ENCODE measurements around the gene RNF113B.

The RNF113B gene

DNA sequence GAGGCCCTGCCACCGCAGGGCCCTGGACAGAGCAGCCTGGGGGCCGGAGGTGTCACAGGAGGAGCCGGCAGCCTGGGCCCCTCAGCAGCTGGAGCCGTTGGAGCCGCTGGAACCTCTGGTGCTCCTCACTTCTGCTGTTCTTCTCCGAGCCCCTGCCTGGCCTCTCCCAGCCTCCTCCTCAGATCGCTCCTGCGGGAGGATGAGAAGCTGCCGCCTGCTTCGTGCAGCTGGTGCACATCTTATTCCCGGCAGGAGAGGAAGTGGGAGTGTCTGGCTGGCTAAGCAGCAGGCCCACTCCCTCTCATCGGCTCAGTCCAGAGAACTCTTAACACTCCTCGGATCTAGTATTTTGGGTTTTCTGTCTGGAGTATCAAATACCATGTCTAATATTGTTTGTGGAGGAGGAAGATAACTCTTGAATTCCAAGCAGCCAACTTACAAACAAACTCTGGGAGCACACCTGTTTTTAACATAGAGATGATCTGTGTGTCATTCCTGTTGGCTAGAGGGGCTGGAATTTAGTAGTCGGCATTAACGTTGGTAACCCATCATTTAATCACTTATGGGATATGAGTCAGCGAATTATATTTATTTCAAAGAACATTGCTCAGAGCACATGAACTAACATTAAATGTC lies 37.1 kb upstream of the RNF113B start:
- Histone ChIP-seq H3K9ac (ENCODE audit: low read length) (no peak overlapping the region), H3K4me2 (ENCODE audit: low read length, poor library complexity, severe bottlenecking) (no peak overlapping the region), H3K36me3 (ENCODE audit: control insufficient read depth in 1 of 2, insufficient read depth in 2 of 2, low read depth in 1 of 2, low read length in 2 of 2) (peaks cover 13 to 29% of the 10 kb centered on the region in 2 experiments), H4K8ac (ENCODE audit: low read length) (peak overlapping the region; percentile 79), H3K18ac (ENCODE audit: low read depth in 1 of 2, low read length in 2 of 2) (peak overlapping the region; percentile 76), H3K9me3 (ENCODE audit: control insufficient read depth, low read length) (no peaks in the 10 kb centered on the region), H3K4ac (ENCODE audit: low read depth in 1 of 2, low read length in 2 of 2) (peak overlapping the region; percentile 29 to 67), H2BK120ac (ENCODE audit: low read depth, low read length) (peak overlapping the region; percentile 78), H4K91ac (ENCODE audit: low read length) (peak overlapping the region; percentile 83), H3K4me1 (ENCODE audit: control insufficient read depth, insufficient read depth, low read depth, low read length) (peaks cover 27% of the 10 kb centered on the region), H3K4me3 (ENCODE audit: insufficient read depth in 1 of 2, low read depth in 1 of 2, low read length in 2 of 2) (no peak overlapping the region), H2BK5ac (ENCODE audit: low read depth, low read length, poor library complexity, severe bottlenecking) (no peak overlapping the region), H2BK15ac (ENCODE audit: low read depth, poor library complexity, severe bottlenecking) (peak overlapping the region; percentile 96), H3K79me1 (replicated peaks; ENCODE audit: low read length, poor library complexity, severe bottlenecking) (peaks cover 26% of the 10 kb centered on the region), H3K27ac (ENCODE audit: low read length, poor library complexity, severe bottlenecking) (peak overlapping the region; percentile 21), H3K23ac (ENCODE audit: low read length in 2 of 2) (no peak overlapping the region), H2AK5ac (ENCODE audit: low read length, severe bottlenecking) (no peak overlapping the region), H3K14ac (ENCODE audit: low read length in 2 of 2) (no peak overlapping the region), H2AFZ (ENCODE audit: low read depth, low read length) (no peak overlapping the region), H2BK12ac (ENCODE audit: low read length in 2 of 2) (peak overlapping the region in 1 of 2 experiments; percentile 80), H3K27me3 (ENCODE audit: control insufficient read depth in 1 of 2, insufficient read depth in 1 of 2, low read length in 2 of 2) (no peaks in the 10 kb centered on the region)
- peak; percentile 62 for DNase-seq
- WGBS: 35% methylated on average over 8 of the region's 16 CpGs

GRCh38 chr13:98213354-98213753 lies 36.3 kb upstream of the RNF113B start:
- no peak overlapping the region for H3K9ac ChIP-seq (ENCODE audit: low read length)
- no peak overlapping the region for H3K27ac ChIP-seq (ENCODE audit: low read length, poor library complexity, severe bottlenecking)
- peaks cover 28% of the 10 kb centered on the region for H3K4me1 ChIP-seq (ENCODE audit: control insufficient read depth, insufficient read depth, low read depth, low read length)
- H2AFZ ChIP-seq (ENCODE audit: low read depth, low read length): no peak overlapping the region
- no peak overlapping the region for H3K14ac ChIP-seq (ENCODE audit: low read length in 2 of 2)
- H4K8ac ChIP-seq (ENCODE audit: low read length): peak overlapping the region; percentile 53
- no peak overlapping the region for H2BK120ac ChIP-seq (ENCODE audit: low read depth, low read length)
- H3K4ac ChIP-seq (ENCODE audit: low read depth in 1 of 2, low read length in 2 of 2): no peak overlapping the region
- 64% methylated on average over 7 of the region's 8 CpGs for WGBS
- peak overlapping the region; percentile 77 for H2BK15ac ChIP-seq (ENCODE audit: low read depth, poor library complexity, severe bottlenecking)
- peak overlapping the region in 1 of 2 experiments; percentile 26 for H2BK12ac ChIP-seq (ENCODE audit: low read length in 2 of 2)
- no peak overlapping the region for H3K4me3 ChIP-seq (ENCODE audit: insufficient read depth in 1 of 2, low read depth in 1 of 2, low read length in 2 of 2)
- H3K18ac ChIP-seq (ENCODE audit: low read depth in 1 of 2, low read length in 2 of 2): peak overlapping the region in 1 of 2 experiments; percentile 48
- H3K27me3 ChIP-seq (ENCODE audit: control insufficient read depth in 1 of 2, insufficient read depth in 1 of 2, low read length in 2 of 2): no peaks in the 10 kb centered on the region
- H3K9me3 ChIP-seq (ENCODE audit: control insufficient read depth, low read length): no peaks in the 10 kb centered on the region
- H3K79me1 ChIP-seq (replicated peaks; ENCODE audit: low read length, poor library complexity, severe bottlenecking): peaks cover 22% of the 10 kb centered on the region
- H2AK5ac ChIP-seq (ENCODE audit: low read length, severe bottlenecking): peak overlapping the region; percentile 64
- H3K36me3 ChIP-seq (ENCODE audit: control insufficient read depth in 1 of 2, insufficient read depth in 2 of 2, low read depth in 1 of 2, low read length in 2 of 2): peaks cover 13 to 29% of the 10 kb centered on the region in 2 experiments
- H3K23ac ChIP-seq (ENCODE audit: low read length in 2 of 2): no peak overlapping the region
- H3K4me2 ChIP-seq (ENCODE audit: low read length, poor library complexity, severe bottlenecking): no peak overlapping the region
- H2BK5ac ChIP-seq (ENCODE audit: low read depth, low read length, poor library complexity, severe bottlenecking): no peak overlapping the region
- DNase-seq: no peak
- H4K91ac ChIP-seq (ENCODE audit: low read length): peak overlapping the region; percentile 10

- Histone ChIP-seq H2BK15ac (ENCODE audit: low read depth, poor library complexity, severe bottlenecking) (no peak overlapping the region), H3K9ac (ENCODE audit: low read length) (no peak overlapping the region), H2BK12ac (ENCODE audit: low read length in 2 of 2) (no peak overlapping the region), H3K27me3 (ENCODE audit: control insufficient read depth in 1 of 2, insufficient read depth in 1 of 2, low read length in 2 of 2) (no peaks in the 10 kb centered on the region), H3K4me1 (ENCODE audit: control insufficient read depth, insufficient read depth, low read depth, low read length) (peaks cover 25% of the 10 kb centered on the region), H3K4ac (ENCODE audit: low read depth in 1 of 2, low read length in 2 of 2) (no peak overlapping the region), H4K91ac (ENCODE audit: low read length) (no peak overlapping the region), H3K4me3 (ENCODE audit: insufficient read depth in 1 of 2, low read depth in 1 of 2, low read length in 2 of 2) (no peak overlapping the region), H2BK120ac (ENCODE audit: low read depth, low read length) (no peak overlapping the region), H3K4me2 (ENCODE audit: low read length, poor library complexity, severe bottlenecking) (no peak overlapping the region), H2AK5ac (ENCODE audit: low read length, severe bottlenecking) (no peak overlapping the region), H3K36me3 (ENCODE audit: control insufficient read depth in 1 of 2, insufficient read depth in 2 of 2, low read depth in 1 of 2, low read length in 2 of 2) (peaks cover 13 to 25% of the 10 kb centered on the region in 2 experiments), H3K14ac (ENCODE audit: low read length in 2 of 2) (no peak overlapping the region), H3K23ac (ENCODE audit: low read length in 2 of 2) (no peak overlapping the region), H3K9me3 (ENCODE audit: control insufficient read depth, low read length) (no peaks in the 10 kb centered on the region), H2AFZ (ENCODE audit: low read depth, low read length) (no peak overlapping the region), H3K18ac (ENCODE audit: low read depth in 1 of 2, low read length in 2 of 2) (no peak overlapping the region), H2BK5ac (ENCODE audit: low read depth, low read length, poor library complexity, severe bottlenecking) (no peak overlapping the region), H3K79me1 (replicated peaks; ENCODE audit: low read length, poor library complexity, severe bottlenecking) (peaks cover 18% of the 10 kb centered on the region), H3K27ac (ENCODE audit: low read length, poor library complexity, severe bottlenecking) (no peak overlapping the region), H4K8ac (ENCODE audit: low read length) (no peak overlapping the region)
- DNase-seq: no peak
- WGBS: 100% methylated on average over 1 of the region's 5 CpGs
Measured at GRCh38 chr13:98212763-98213162, 35.7 kb upstream of the RNF113B start.

DNA sequence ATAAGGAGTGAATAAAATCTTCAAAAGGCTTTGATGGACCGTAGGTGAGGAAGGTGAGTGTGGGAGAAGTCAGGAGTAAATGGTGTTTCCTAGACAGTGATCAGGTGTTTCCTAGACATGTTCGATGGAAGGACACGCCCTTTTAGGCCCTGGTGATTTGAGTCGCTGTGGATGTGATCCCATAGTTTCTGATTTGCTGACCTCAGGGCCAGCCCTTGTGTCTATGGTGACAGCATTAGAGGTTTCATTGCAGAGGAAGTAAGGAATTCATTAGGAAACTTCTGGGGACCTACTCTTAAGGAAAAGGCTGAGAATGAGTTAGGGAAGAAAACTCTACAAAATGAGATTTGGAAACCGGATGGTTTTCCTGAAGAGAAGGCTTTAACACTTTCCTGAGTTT lies 31.5 kb upstream of the RNF113B start:
- no peak overlapping the region for H3K4me2 ChIP-seq (ENCODE audit: low read length, poor library complexity, severe bottlenecking)
- DNase-seq: peak; percentile 40
- no peak overlapping the region for H3K9ac ChIP-seq (ENCODE audit: low read length)
- H2AFZ ChIP-seq (ENCODE audit: low read depth, low read length): no peak overlapping the region
- H3K4me1 ChIP-seq (ENCODE audit: control insufficient read depth, insufficient read depth, low read depth, low read length): peaks cover 13% of the 10 kb centered on the region
- H3K36me3 ChIP-seq (ENCODE audit: control insufficient read depth in 1 of 2, insufficient read depth in 2 of 2, low read depth in 1 of 2, low read length in 2 of 2): peaks cover 0 to 11% of the 10 kb centered on the region in 2 experiments
- H3K4ac ChIP-seq (ENCODE audit: low read depth in 1 of 2, low read length in 2 of 2): no peak overlapping the region
- H4K8ac ChIP-seq (ENCODE audit: low read length): no peak overlapping the region
- WGBS: 92% methylated on average over 5 of the region's 5 CpGs
- H3K23ac ChIP-seq (ENCODE audit: low read length in 2 of 2): no peak overlapping the region
- H3K27me3 ChIP-seq (ENCODE audit: control insufficient read depth in 1 of 2, insufficient read depth in 1 of 2, low read length in 2 of 2): no peaks in the 10 kb centered on the region
- H3K27ac ChIP-seq (ENCODE audit: low read length, poor library complexity, severe bottlenecking): peak overlapping the region; percentile 95
- H2BK120ac ChIP-seq (ENCODE audit: low read depth, low read length): no peak overlapping the region
- peak overlapping the region in 1 of 2 experiments; percentile 13 for H3K18ac ChIP-seq (ENCODE audit: low read depth in 1 of 2, low read length in 2 of 2)
- H3K4me3 ChIP-seq (ENCODE audit: insufficient read depth in 1 of 2, low read depth in 1 of 2, low read length in 2 of 2): no peak overlapping the region
- peak overlapping the region; percentile 83 for H2AK5ac ChIP-seq (ENCODE audit: low read length, severe bottlenecking)
- no peak overlapping the region for H4K91ac ChIP-seq (ENCODE audit: low read length)
- no peak overlapping the region for H2BK12ac ChIP-seq (ENCODE audit: low read length in 2 of 2)
- no peak overlapping the region for H2BK15ac ChIP-seq (ENCODE audit: low read depth, poor library complexity, severe bottlenecking)
- H3K79me1 ChIP-seq (replicated peaks; ENCODE audit: low read length, poor library complexity, severe bottlenecking): peaks cover 8% of the 10 kb centered on the region
- H2BK5ac ChIP-seq (ENCODE audit: low read depth, low read length, poor library complexity, severe bottlenecking): peak overlapping the region; percentile 68
- H3K14ac ChIP-seq (ENCODE audit: low read length in 2 of 2): no peak overlapping the region
- peaks cover 9% of the 10 kb centered on the region for H3K9me3 ChIP-seq (ENCODE audit: control insufficient read depth, low read length)
